GM23248 (cell line): ENCODE results near the gene URB1.

Source experiments
- EZH2 ChIP-seq: fragments of 200-600 bp; sonication (generic); IDR thresholded peaks from 2 replicates; pipeline ENCODE4 v1.6.1; 2018; ENCODE audit warnings: antibody characterized with exemption, mild to moderate bottlenecking; ENCODE audit not compliant: insufficient read depth, poor library complexity, severe bottlenecking
- EZH2phosphoT487 ChIP-seq: fragments of 200-600 bp; sonication (generic); IDR thresholded peaks from 2 replicates; pipeline ENCODE4 v1.6.1; 2018; ENCODE audit warnings: antibody characterized with exemption, moderate library complexity, mild to moderate bottlenecking, low read depth; ENCODE audit not compliant: insufficient read depth

- TF ChIP-seq EZH2phosphoT487 (no peak), EZH2 (no peak)
Observed at GRCh38 chr21:32336711-32337110, 56.1 kb downstream of the URB1 start.
